HG03135 (cell line): ENCODE data around the gene EVA1A.

Source experiments
- ATAC-seq: cut with Tn5 transposase; IDR thresholded peaks from one replicate; pipeline ENCODE4 v1.9.1; 2021; ENCODE audit warnings: mild to moderate bottlenecking, moderate library complexity; ENCODE audit not compliant: unreplicated experiment

Gene EVA1A

GRCh38 chr2:75564026-75564688, 3.4 kb upstream of the EVA1A start:
- ATAC-seq, result no peak

- no peak for ATAC-seq
Observed at GRCh38 chr2:75563591-75563990, 2.9 kb upstream of the EVA1A start.

GRCh38 chr2:75562513-75562864, 1.8 kb upstream of the EVA1A start:
- no peak for ATAC-seq

- no peak for ATAC-seq
Observed at GRCh38 chr2:75561566-75562512, 1.1 kb upstream of the EVA1A start.

GRCh38 chr2:75560022-75560767, 544 bp downstream of the EVA1A start:
- peak; percentile 54 for ATAC-seq

- no peak for ATAC-seq
Observed at GRCh38 chr2:75559680-75560021, 1.1 kb downstream of the EVA1A start.

GRCh38 chr2:75558786-75559679, 1.7 kb downstream of the EVA1A start:
- ATAC-seq, result no peak

- no peak for ATAC-seq
Observed at GRCh38 chr2:75558136-75558535, 2.6 kb downstream of the EVA1A start.

GRCh38 chr2:75557474-75558133, 3.1 kb downstream of the EVA1A start:
- ATAC-seq, result no peak

GRCh38 chr2:75556679-75557366, 3.9 kb downstream of the EVA1A start:
- ATAC-seq, result no peak

GRCh38 chr2:75555701-75556100, 5.0 kb downstream of the EVA1A start:
- no peak for ATAC-seq

- ATAC-seq, result no peak
Observed at GRCh38 chr2:75553935-75554531, 6.7 kb downstream of the EVA1A start.

GRCh38 chr2:75552222-75552621, 8.5 kb downstream of the EVA1A start:
- ATAC-seq, result no peak

GRCh38 chr2:75551434-75551833, 9.3 kb downstream of the EVA1A start:
- ATAC-seq, result no peak

GRCh38 chr2:75549401-75550253, 11.1 kb downstream of the EVA1A start:
- no peak for ATAC-seq

GRCh38 chr2:75548036-75548573, 12.6 kb downstream of the EVA1A start:
- no peak for ATAC-seq

GRCh38 chr2:75547345-75548035, 13.2 kb downstream of the EVA1A start:
- no peak for ATAC-seq
